Measurements from ENCODE around the gene GCK. TPM values are rescaled to one million over a fixed set of nuclear protein-coding genes. Genes with fewer than 3 reads are reported as not detected.

Gene GCK
- total RNA-seq (2014; rRNA removed; shearing (Covaris generic)) (0.16 TPM in 1 of 2 replicates, not detected in the other), total RNA-seq (2022) (not detected in 2 replicates), Bru-seq, nascent RNA (not detected), BruChase-seq, experiment 1, labeled RNA remaining after a 6-hour chase (not detected), BruChase-seq, experiment 2, labeled RNA remaining after a 2-hour chase (not detected)
- long read RNA-seq: 0 reads

DNA sequence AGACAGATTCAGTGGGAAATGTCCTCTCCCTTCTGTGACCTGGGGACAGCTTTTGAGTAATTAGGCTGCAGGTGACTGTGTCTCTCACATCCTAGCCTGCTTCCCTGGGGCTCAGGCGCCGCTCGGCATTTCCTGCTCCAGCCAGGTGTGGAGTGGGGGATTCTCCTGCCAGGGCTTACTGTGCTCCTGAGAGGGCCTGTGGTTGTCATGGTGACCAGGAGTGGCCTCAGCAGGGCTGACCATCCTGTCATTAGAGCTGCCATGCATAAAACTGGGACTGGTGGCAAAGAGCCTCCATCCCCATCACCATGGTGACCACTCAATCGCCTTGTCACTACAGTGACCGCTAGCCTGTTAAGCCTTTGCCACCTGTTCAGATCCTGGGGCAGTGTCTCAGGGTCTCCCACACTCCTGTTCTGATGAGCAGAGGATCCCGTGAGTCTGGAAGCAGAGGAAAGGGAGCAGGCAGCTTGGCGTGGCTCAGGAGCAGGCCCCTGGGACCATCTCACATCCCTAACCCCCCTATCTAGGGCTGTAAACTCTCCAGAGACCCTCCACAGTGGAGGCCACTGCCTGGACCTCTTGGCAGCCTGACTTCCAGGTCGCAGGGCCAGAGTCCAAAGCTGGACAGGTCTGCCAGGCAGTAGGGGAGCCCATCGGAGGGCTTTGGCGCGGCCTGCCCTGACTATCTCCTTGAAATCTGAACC, at the start of gene GCK:
Gene GCK (minus strand): TSS at position 154 of the 707 bp plus-strand sequence. CDS start 486 bp downstream, outside the sequence.
- Histone ChIP-seq H3K79me2 (ENCODE audit: insufficient read depth, low read depth, low read length) (no peaks in the 10 kb centered on the region), H2AFZ (ENCODE audit: low read length) (no peak within 1 kb of the TSS), H3K27ac (ENCODE audit: low read depth, low read length, poor library complexity, severe bottlenecking) (no peak within 1 kb of the TSS), H3K9me3 (ENCODE audit: low read length) (no peaks in the 10 kb centered on the region), H3K4me3 (ENCODE audit: low read depth, low read length, poor library complexity, severe bottlenecking) (no peak within 1 kb of the TSS), H3K4me2 (ENCODE audit: low read length) (no peak within 1 kb of the TSS), H4K20me1 (ENCODE audit: insufficient read depth, low read length) (no peaks in the 10 kb centered on the region), H3K9me2 (ENCODE audit: insufficient read depth, low read length) (no peaks in the 10 kb centered on the region), H3K36me3 (ENCODE audit: insufficient read depth, low read length) (no peaks in the 10 kb centered on the region), H3K4me1 (ENCODE audit: insufficient read depth, low read length, poor library complexity, severe bottlenecking) (no peaks in the 10 kb centered on the region)
- BruUV-seq (replicated peaks): no TSS peak
- no peak for TF ChIP-seq EZH2phosphoT487 (IDR thresholded peaks at IDR 0.05; ENCODE audit: borderline replicate concordance, low read depth, low read length)
- TF ChIP-seq, protein P1, sequence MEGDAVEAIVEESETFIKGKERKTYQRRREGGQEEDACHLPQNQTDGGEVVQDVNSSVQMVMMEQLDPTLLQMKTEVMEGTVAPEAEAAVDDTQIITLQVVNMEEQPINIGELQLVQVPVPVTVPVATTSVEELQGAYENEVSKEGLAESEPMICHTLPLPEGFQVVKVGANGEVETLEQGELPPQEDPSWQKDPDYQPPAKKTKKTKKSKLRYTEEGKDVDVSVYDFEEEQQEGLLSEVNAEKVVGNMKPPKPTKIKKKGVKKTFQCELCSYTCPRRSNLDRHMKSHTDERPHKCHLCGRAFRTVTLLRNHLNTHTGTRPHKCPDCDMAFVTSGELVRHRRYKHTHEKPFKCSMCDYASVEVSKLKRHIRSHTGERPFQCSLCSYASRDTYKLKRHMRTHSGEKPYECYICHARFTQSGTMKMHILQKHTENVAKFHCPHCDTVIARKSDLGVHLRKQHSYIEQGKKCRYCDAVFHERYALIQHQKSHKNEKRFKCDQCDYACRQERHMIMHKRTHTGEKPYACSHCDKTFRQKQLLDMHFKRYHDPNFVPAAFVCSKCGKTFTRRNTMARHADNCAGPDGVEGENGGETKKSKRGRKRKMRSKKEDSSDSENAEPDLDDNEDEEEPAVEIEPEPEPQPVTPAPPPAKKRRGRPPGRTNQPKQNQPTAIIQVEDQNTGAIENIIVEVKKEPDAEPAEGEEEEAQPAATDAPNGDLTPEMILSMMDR (conservative IDR thresholded peaks at IDR 0.05; ENCODE audit: low read length): no peak
- ChIA-PET CTCF (ENCODE audit: unreplicated experiment) (no interaction called here), POLR2A (no interaction called here)
- intact Hi-C loops (cut with micrococcal nuclease; ENCODE audit: unreplicated experiment): no loop called here
- no peak for DNase-seq (ENCODE audit: low spot score)

DNA sequence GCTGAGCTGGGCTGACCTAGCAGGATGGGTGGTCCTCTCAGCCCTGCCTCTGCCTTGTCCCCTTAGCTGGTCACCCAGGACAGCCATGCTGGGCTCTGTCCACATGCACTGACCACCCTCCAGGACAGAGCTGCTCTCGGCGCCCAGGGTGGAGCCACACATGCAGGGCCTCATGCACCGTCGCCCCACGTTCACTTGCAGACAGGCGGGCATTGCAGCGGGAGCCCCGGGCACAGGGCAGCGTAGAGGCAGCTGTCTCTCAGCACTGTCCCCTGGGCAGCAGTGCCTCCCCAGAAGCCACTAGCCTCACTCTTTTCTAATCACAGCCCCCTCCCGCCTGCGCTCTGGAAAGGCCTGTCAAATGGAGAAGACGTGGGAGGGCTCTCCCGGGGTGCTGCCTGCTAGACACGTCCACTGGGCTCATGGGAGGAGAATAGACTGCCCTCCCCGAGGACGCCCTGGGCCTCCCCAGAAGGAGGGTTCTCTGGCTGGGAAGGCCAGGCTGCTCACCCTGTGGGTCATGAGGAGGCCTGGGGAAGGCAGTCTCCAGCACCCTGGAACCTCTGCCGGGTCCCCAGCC, 49.0 kb upstream of the GCK start:
- Histone ChIP-seq H3K36me3 (ENCODE audit: insufficient read depth, low read length) (no peaks in the 10 kb centered on the region), H3K9me2 (ENCODE audit: insufficient read depth, low read length) (no peaks in the 10 kb centered on the region), H3K79me2 (ENCODE audit: insufficient read depth, low read depth, low read length) (no peaks in the 10 kb centered on the region), H3K9me3 (ENCODE audit: low read length) (no peaks in the 10 kb centered on the region), H2AFZ (ENCODE audit: low read length) (no peak overlapping the region), H3K4me2 (ENCODE audit: low read length) (no peak overlapping the region), H3K27ac (ENCODE audit: low read depth, low read length, poor library complexity, severe bottlenecking) (no peak overlapping the region), H3K4me1 (ENCODE audit: insufficient read depth, low read length, poor library complexity, severe bottlenecking) (peaks cover 4% of the 10 kb centered on the region), H3K4me3 (ENCODE audit: low read depth, low read length, poor library complexity, severe bottlenecking) (no peak overlapping the region), H4K20me1 (ENCODE audit: insufficient read depth, low read length) (no peaks in the 10 kb centered on the region)
- intact Hi-C loops (cut with micrococcal nuclease; ENCODE audit: unreplicated experiment): no loop called here
- BruUV-seq (replicated peaks): no TSS peak
- ChIA-PET POLR2A (no interaction called here), CTCF (ENCODE audit: unreplicated experiment) (no interaction called here)
- no peak for TF ChIP-seq EZH2phosphoT487 (IDR thresholded peaks at IDR 0.05; ENCODE audit: borderline replicate concordance, low read depth, low read length)
- TF ChIP-seq, protein P1 (conservative IDR thresholded peaks at IDR 0.05; ENCODE audit: low read length): no peak
- no peak for DNase-seq (ENCODE audit: low spot score)

DNA sequence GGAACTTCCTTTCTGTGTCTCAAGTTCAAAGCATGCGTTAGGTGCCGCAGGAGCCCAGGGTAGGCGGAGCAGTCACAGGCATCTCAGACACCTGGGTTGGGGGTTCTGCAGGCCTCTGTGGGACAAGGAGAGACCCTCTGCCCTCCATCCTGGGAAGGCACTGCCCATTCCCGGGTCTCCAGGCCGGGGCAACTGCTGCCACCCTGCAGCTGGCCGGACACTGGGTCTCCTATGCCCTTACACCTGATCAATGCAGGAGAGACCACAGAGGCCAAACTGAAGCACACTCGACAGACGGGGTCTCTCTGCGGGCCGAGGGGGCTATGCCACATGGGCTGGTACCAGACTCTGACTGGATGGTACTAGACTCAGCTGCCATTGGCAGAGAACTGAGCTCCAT, 48.5 kb upstream of the GCK start:
- intact Hi-C loops (cut with micrococcal nuclease; ENCODE audit: unreplicated experiment): no loop called here
- no peaks in the 10 kb centered on the region for H3K79me2 ChIP-seq (ENCODE audit: insufficient read depth, low read depth, low read length)

More for the DNA sequence above, 48.5 kb upstream of the GCK start:
- Histone ChIP-seq H3K4me2 (ENCODE audit: low read length) (no peak overlapping the region), H3K9me2 (ENCODE audit: insufficient read depth, low read length) (no peaks in the 10 kb centered on the region), H3K27ac (ENCODE audit: low read depth, low read length, poor library complexity, severe bottlenecking) (no peak overlapping the region), H3K4me1 (ENCODE audit: insufficient read depth, low read length, poor library complexity, severe bottlenecking) (peaks cover 4% of the 10 kb centered on the region), H4K20me1 (ENCODE audit: insufficient read depth, low read length) (no peaks in the 10 kb centered on the region), H3K36me3 (ENCODE audit: insufficient read depth, low read length) (no peaks in the 10 kb centered on the region), H3K9me3 (ENCODE audit: low read length) (no peaks in the 10 kb centered on the region), H3K4me3 (ENCODE audit: low read depth, low read length, poor library complexity, severe bottlenecking) (no peak overlapping the region), H2AFZ (ENCODE audit: low read length) (no peak overlapping the region)
- ChIA-PET CTCF (ENCODE audit: unreplicated experiment) (no interaction called here), POLR2A (no interaction called here)
- no TSS peak for BruUV-seq (replicated peaks)
- DNase-seq (ENCODE audit: low spot score): no peak
- TF ChIP-seq, protein P1 (conservative IDR thresholded peaks at IDR 0.05; ENCODE audit: low read length): no peak
- TF ChIP-seq EZH2phosphoT487 (IDR thresholded peaks at IDR 0.05; ENCODE audit: borderline replicate concordance, low read depth, low read length): no peak

All from OCI-LY7 (cell line).